ENCODE data around the gene GPR132. TPM values are rescaled to one million over a fixed set of nuclear protein-coding genes. Genes with fewer than 3 reads are reported as not detected.

Gene GPR132
- total and polyA plus RNA-seq, 2 of the 13 experiments (the other 11 are each of a cell fraction or from before 2014, with no cell fraction given), result not detected

DNA sequence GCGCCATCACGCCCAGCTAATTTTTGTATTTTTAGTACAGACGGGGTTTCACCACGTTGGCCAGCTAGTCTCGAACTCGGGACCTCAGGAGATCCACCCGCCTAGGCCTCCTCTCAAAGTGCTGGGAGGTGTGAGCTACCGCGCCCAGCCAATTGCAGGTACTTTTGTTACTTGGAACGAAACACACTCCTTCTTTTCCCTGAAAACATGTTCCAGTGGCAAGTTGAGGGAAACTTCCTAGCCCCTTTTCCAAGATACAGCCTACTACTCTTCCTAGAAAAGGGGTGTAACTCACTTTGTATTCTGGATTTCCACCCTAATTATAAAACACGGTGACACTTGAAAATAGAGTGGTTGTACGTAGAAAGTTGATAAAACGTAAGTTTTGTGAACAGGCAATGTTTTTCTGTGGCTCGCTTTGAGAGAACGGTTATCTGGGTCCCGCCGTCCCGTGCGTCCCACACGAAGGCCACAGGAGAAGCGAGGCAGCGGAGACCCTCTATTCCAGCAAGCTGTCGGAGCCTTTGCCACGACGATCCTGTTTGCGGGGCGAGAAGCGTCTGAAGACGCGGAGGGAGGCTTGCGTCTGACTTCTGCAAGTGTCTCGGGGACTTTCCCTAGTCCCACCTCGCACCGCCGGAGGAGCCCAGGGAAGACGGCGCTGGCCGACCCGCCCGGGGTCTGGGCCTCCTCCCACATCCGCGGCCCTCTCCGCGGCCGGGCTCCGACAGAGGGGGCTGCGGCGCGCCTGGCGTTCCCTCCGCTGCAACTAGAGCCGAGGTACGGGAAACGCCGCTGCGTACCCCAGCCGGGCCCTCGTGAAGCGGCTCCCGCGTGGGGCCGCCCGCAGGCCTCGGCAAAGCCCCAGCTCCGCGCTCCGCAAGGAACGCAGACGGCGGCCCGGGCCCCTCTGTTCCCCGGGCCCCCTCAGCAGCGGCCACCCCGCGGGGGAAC, 45.1 kb downstream of the GPR132 start:
- WGBS (ENCODE audit: low lambda C conversion rate), result 2% methylated on average over 23 of the region's 75 CpGs
- Histone ChIP-seq H3K4me3 (replicated peaks in 1 of 3; ENCODE audit: insufficient read depth in 1 of 3, low read depth in 2 of 3, low read length in 3 of 3) (peak overlapping the region; percentile 69 to 86 (median 81)), H3K4me2 (ENCODE audit: low read depth, low read length) (peak overlapping the region; percentile 98), H3K9me3 (ENCODE audit: low read length) (no peaks in the 10 kb centered on the region), H4K20me1 (ENCODE audit: insufficient read depth, low read length) (peaks cover 19% of the 10 kb centered on the region), H3K27me3 (ENCODE audit: control insufficient read depth in 1 of 2, insufficient read depth in 2 of 2, low read length in 2 of 2) (no peaks in the 10 kb centered on the region; a peak in 1 of 5 replicates), H2AFZ (ENCODE audit: low read length) (no peak overlapping the region), H3K79me2 (ENCODE audit: insufficient read depth, low read length) (peaks cover 57% of the 10 kb centered on the region), H3K27ac (ENCODE audit: extremely low read length, insufficient read depth, low read length) (peak overlapping the region; percentile 74), H3K36me3 (replicated peaks in 1 of 2; ENCODE audit: control insufficient read depth in 1 of 2, insufficient read depth in 2 of 2, low read length in 2 of 2) (peaks cover 4 to 5% of the 10 kb centered on the region in 2 experiments; a peak in 2 of 5 replicates), H3K9ac (ENCODE audit: insufficient read depth, low read depth, low read length) (peak overlapping the region; percentile 87), H3K4me1 (ENCODE audit: insufficient read depth, low read length) (peaks cover 71% of the 10 kb centered on the region)
- ChIA-PET POLR2A (interaction anchor here (0.9 to 3.6 kb wide), 9 partner anchors 25 to 354 kb away, joined by 3 to 18 read pairs (median 6); partner anchors contain the start of genes CLBA1, SIVA1 and ZBTB42), CTCF (ENCODE audit: low intra/inter-chr PET ratio, low total read pairs) (interaction anchor here (3.6 kb wide), 1 partner anchor 25 kb away, joined by 20 read pairs; no protein-coding TSS in a partner anchor)
- ATAC-seq, result peak; percentile 58
- BruUV-seq (replicated peaks), result TSS peak; percentile 65
- in situ Hi-C loops (cut with HindIII; ENCODE audit: extremely low pct_ligation_motif_present, low pct_unique_long_range_greater_than_20kb) (no loop called here), intact Hi-C loops (cut with micrococcal nuclease; ENCODE audit: unreplicated experiment) (loop anchor here (2.0 to 5.0 kb wide), 2 partner anchors 25 to 43 kb away; partner anchors contain the start of gene AHNAK2)
- FAIRE-seq, result no peak
- DNase-seq (ENCODE audit: low spot score), result no peak
- no peak for TF ChIP-seq ZSCAN29 (CRISPR knock-in tag; conservative IDR thresholded peaks at IDR 0.05)
- peak; percentile 11; the same call in 1 of the 2 replicates for TF ChIP-seq ZNF788 (CRISPR knock-in tag; IDR thresholded peaks at IDR 0.05; ENCODE audit: borderline replicate concordance)
- no peak for TF ChIP-seq TOE1 (CRISPR knock-in tag; IDR thresholded peaks at IDR 0.05)
- TF ChIP-seq ZNF644 (CRISPR knock-in tag; IDR thresholded peaks at IDR 0.05; ENCODE audit: low read depth), result no peak
- no peak; the same call in 1 of the 2 replicates for TF ChIP-seq TAF1 (CRISPR knock-in tag; IDR thresholded peaks at IDR 0.05)
- 0 out of 2 replicates have a peak, but pooled peaks have one; percentile 52 for TF ChIP-seq ZNF670 (CRISPR knock-in tag; IDR thresholded peaks at IDR 0.05; ENCODE audit: borderline replicate concordance)
- peak; percentile 33; the same call in 1 of the 2 replicates for TF ChIP-seq NRL (CRISPR knock-in tag; IDR thresholded peaks at IDR 0.05; ENCODE audit: borderline replicate concordance)
- TF ChIP-seq ZNF777 (CRISPR knock-in tag; IDR thresholded peaks at IDR 0.05), result no peak
- TF ChIP-seq ZMAT3 (CRISPR knock-in tag; conservative IDR thresholded peaks at IDR 0.05), result 0 out of 2 replicates have a peak, but pooled peaks have one; percentile 29
- no peak for TF ChIP-seq HNF1A (IDR thresholded peaks at IDR 0.05; ENCODE audit: low read depth)
- TF ChIP-seq HNF1A (CRISPR knock-in tag; IDR thresholded peaks at IDR 0.05; ENCODE audit: borderline replicate concordance), result no peak
- peak; percentile 56 for TF ChIP-seq ZFX (CRISPR knock-in tag; IDR thresholded peaks at IDR 0.05; ENCODE audit: low read depth)
- TF ChIP-seq ELF1 (CRISPR knock-in tag; IDR thresholded peaks at IDR 0.05), result no peak
- TF ChIP-seq SRF (IDR thresholded peaks at IDR 0.05; ENCODE audit: low read depth, low read length), result no peak
- TF ChIP-seq HIVEP1 (CRISPR knock-in tag; IDR thresholded peaks at IDR 0.05), result peak; percentile 22; the same call in 1 of the 2 replicates
- TF ChIP-seq GABPA (IDR thresholded peaks at IDR 0.05; ENCODE audit: low read depth, low read length), result no peak
- TF ChIP-seq GABPA (CRISPR knock-in tag; IDR thresholded peaks at IDR 0.05; ENCODE audit: low read depth), result no peak; the same call in 1 of the 2 replicates
- no peak for TF ChIP-seq KLF13 (CRISPR knock-in tag; IDR thresholded peaks at IDR 0.05)
- TF ChIP-seq ZBTB38 (CRISPR knock-in tag; IDR thresholded peaks at IDR 0.05), result no peak
- TF ChIP-seq SYNCRIP (IDR thresholded peaks at IDR 0.05; ENCODE audit: insufficient read depth, low read depth, low read length), result no peak
- peak; percentile 44; the same call in 1 of the 2 replicates for TF ChIP-seq ZNF263 (CRISPR knock-in tag; IDR thresholded peaks at IDR 0.05)
- no peak for TF ChIP-seq ZFP36L2 (CRISPR knock-in tag; IDR thresholded peaks at IDR 0.05)

All from HepG2 (cell line).